NB4 (cell line): ENCODE data around the gene CDH13.

Experiments used
- DNase-seq: peaks from one replicate; pipeline ENCODE4 v3.0.0; 2010; ENCODE audit warnings: low read depth
- H3K4me3 ChIP-seq: one replicate; pipeline ENCODE4 v1.5.1; 2011; ENCODE audit warnings: mild to moderate bottlenecking, low read depth, low read length, moderate library complexity
- MYC ChIP-seq: IDR thresholded peaks from 2 replicates; pipeline ENCODE4 v1.6.1; 2011; ENCODE audit warnings: low read depth, low read length
- POLR2A ChIP-seq: IDR thresholded peaks from 2 replicates; pipeline ENCODE4 v1.6.1; 2011; ENCODE audit warnings: mild to moderate bottlenecking; ENCODE audit not compliant: insufficient read length; ENCODE audit errors: extremely low read depth
- TF ChIP-seq, protein P1 (sequence below): IDR thresholded peaks from one replicate; pipeline ENCODE4 v1.5.1; 2012; ENCODE audit warnings: low read depth, low read length
- TF ChIP-seq, protein P2 (sequence below): IDR thresholded peaks from 2 replicates; pipeline ENCODE4 v1.6.1; 2011; ENCODE audit warnings: low read depth, low read length

Gene CDH13

GRCh38 chr16:83058376-83058775 lies 431.6 kb downstream of the CDH13 start:
- DNase-seq = no peak
- TF ChIP-seq MYC (no peak), POLR2A (no peak)
- TF ChIP-seq, protein P1, sequence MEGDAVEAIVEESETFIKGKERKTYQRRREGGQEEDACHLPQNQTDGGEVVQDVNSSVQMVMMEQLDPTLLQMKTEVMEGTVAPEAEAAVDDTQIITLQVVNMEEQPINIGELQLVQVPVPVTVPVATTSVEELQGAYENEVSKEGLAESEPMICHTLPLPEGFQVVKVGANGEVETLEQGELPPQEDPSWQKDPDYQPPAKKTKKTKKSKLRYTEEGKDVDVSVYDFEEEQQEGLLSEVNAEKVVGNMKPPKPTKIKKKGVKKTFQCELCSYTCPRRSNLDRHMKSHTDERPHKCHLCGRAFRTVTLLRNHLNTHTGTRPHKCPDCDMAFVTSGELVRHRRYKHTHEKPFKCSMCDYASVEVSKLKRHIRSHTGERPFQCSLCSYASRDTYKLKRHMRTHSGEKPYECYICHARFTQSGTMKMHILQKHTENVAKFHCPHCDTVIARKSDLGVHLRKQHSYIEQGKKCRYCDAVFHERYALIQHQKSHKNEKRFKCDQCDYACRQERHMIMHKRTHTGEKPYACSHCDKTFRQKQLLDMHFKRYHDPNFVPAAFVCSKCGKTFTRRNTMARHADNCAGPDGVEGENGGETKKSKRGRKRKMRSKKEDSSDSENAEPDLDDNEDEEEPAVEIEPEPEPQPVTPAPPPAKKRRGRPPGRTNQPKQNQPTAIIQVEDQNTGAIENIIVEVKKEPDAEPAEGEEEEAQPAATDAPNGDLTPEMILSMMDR = no peak

DNA sequence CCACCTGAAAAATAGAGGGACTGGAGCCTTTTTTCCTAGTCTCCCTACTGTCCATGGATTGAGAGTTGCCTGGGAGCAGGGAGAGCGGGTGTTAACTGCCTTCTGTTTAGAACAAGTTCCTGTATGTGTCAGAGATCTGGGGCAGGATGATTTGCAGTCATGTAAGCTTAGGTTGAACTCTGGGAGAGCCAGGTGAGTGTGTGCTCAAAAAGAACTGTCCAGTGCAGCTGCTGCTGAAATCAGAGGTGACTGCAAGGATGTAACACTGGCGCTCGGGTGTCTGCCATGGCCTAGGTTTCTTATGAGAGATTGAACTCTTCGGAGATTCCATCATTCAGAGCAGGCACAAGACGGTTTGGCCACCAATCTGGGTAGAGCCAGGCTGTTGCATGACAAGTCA lies 432.5 kb downstream of the CDH13 start:
- no peak overlapping the region for H3K4me3 ChIP-seq
- TF ChIP-seq POLR2A (no peak), MYC (no peak)
- TF ChIP-seq, protein P1 = no peak
- TF ChIP-seq, protein P2, sequence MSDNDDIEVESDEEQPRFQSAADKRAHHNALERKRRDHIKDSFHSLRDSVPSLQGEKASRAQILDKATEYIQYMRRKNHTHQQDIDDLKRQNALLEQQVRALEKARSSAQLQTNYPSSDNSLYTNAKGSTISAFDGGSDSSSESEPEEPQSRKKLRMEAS = no peak
- DNase-seq = no peak

More at GRCh38 chr16:83058376-83058775, 431.6 kb downstream of the CDH13 start:
- no peak overlapping the region for H3K4me3 ChIP-seq

DNA sequence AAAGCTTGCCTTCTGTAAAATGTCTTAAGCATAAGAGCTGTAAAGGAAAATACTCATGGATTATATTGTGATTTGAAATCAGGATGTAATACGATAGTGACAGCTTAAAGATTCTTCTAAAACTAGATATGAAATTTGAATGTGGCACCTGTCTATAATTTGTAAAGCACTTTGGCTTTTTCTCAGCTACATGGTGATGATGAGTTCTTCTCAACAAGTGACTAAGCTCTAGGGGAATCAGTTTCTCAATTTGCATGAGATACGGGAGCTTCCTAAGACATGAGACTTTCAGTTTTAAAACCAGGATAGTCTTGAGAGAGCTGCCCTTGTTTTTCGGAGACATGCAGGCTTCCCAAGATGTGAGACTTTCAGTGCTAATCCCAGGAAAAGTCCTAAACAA lies 439.2 kb downstream of the CDH13 start:
- TF ChIP-seq MYC (no peak), POLR2A (no peak)
- TF ChIP-seq, protein P2 = no peak
- TF ChIP-seq, protein P1 = no peak
- DNase-seq = no peak
- no peak overlapping the region for H3K4me3 ChIP-seq

DNA sequence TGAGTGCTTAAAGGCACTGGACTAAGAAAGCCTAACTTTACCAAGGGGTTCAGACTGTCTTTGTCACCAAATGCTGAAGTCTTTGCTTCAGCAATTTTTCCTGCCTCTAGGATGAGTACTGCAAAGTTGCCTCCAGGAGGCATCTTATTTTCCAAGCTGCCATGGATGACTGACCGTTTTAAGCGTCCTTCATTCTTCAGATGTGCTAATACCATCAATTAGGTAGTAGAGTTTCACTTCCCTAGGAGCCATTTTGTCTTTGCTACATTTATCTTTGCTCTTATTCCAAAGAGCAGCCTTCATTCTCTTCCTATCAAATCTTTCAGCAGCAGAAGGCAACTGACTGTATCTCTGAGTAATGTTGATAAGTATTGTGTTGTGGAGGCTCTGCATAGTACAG lies 440.1 kb downstream of the CDH13 start:
- H3K4me3 ChIP-seq = no peak overlapping the region
- no peak for DNase-seq
- TF ChIP-seq MYC = no peak
- TF ChIP-seq, protein P1 = no peak
- TF ChIP-seq, protein P2 = no peak
- TF ChIP-seq POLR2A = no peak

- TF ChIP-seq POLR2A (no peak), MYC (no peak)
- TF ChIP-seq, protein P2 = no peak
- no peak overlapping the region for H3K4me3 ChIP-seq
- DNase-seq = no peak
Measured at GRCh38 chr16:83068686-83069085, 441.9 kb downstream of the CDH13 start.

DNA sequence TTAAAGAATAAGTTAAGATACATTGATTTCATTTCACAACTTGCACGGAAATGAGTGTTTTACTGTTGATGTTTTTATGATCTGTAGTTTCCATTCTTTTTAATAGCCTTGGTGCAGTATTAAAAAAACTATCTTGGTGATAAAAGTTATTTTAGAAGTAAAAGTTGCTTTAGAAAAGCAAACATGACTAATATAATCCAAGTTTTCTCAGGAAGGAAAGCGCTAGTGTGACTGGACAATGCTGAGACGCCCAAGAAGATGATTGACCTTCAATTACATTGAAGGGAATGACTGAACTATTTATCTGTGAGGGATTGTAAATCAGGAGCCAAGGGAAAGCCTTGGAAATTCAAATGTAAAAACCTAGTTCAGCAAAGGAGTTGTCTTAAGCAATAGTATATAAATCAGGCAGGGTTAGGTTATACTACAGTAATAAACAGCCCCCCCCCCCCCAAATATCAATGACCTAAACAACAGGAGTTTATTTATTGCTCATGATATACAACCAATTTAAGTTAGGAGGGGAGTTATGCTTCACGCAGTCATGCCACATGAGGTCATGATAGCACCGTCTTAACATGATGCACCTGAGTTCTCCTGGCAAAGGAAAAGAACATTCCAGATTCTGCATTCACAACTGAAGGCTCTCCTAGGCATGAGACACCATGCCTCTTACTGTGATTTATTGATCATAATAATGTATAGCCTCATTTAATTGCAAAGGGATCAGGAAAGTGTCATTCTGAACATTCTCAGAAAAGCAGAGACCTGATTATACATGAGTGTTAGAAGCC lies 443.8 kb downstream of the CDH13 start:
- DNase-seq = no peak
- TF ChIP-seq, protein P2 = no peak
- TF ChIP-seq MYC = no peak
- TF ChIP-seq, protein P1 = no peak
- TF ChIP-seq POLR2A = no peak
- no peak overlapping the region for H3K4me3 ChIP-seq
